ENCODE data around the gene TTC4.
A peak's percentile ranks its signal among the peaks of the same experiment; 100 is the strongest.

TTC4 gene

DNA sequence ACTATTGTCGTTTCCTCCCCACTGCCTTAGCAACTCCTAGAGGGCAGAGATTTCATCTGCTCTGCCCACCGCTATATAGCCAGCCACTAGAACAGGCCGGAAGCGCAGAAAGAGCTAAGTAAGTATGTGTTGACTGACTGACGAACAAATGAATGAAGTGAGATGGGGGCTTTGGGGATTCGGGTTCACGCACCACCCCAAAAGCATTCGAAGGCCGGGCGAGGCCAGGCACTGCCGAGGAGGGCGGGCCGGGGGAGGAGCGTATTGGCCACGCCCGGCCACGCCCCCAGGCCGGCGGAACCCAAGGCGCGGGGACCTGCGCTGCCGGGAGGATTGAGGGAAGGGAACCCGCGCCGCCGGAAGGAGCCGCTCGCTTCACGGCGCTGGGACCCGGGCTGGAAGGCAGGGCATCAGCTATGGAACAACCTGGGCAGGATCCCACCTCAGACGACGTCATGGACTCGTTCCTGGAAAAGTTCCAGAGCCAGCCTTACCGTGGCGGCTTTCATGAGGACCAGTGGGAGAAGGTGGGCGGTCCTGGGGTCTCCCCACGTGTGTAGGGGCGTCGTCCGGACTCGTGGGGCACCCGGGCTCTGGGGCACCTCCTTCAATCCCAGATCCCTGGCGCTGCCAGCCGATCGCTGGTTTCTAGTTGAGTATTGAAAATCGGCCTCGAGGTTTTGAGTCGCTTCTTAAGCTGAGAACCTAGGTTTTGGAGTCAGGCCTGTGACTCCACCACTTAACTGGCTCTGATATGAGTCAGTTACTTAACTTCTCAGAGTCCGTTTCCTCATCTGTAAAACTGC, at the start of gene TTC4:
Gene TTC4, plus strand, starts transcription at position 369 of the 806 bp plus-strand sequence. Its CDS starts 48 bp downstream, at position 417.
- peak; percentile 58 to 77 for DNase-seq

DNA sequence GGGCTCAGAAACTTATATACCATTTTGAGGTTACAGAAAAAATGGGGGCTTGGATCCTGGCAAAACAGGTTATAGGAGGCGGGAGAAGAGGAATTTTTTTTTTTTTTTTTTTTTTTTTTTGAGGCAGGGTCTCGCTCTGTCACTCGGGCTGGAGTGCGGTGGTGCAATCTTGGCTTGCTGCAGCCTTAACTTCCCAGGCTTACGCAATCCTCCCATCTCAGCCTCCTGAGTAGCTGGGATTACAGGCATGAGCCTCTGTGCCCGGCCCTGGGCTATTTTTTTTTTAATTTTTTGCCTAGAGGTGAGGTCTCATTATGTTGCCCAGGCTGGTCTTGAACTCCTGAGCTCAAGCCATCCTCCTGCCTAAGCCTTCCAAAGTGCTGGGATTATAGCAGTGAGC, 49.3 kb upstream of the TTC4 start:
- no peak for DNase-seq

DNA sequence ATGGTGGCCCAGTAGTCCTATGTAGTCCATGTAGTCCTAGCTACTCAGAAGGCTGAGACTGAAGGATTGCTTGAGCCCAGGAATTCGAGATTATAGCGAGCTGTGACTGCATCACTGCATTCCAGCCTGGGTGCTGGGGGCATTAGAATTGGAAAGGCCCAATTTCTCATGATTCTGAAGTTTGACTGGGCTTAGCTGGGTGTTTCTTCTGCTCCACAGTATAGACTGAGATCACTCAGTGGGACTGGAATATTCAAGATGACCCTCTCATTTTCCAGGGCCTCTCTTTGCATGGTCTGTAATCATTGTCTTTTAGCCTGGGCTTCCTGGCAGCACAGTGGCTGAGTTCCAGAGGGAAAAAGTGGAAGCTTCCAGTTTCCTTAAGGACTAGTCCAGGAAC, 47.9 kb upstream of the TTC4 start:
- DNase-seq: no peak

DNA sequence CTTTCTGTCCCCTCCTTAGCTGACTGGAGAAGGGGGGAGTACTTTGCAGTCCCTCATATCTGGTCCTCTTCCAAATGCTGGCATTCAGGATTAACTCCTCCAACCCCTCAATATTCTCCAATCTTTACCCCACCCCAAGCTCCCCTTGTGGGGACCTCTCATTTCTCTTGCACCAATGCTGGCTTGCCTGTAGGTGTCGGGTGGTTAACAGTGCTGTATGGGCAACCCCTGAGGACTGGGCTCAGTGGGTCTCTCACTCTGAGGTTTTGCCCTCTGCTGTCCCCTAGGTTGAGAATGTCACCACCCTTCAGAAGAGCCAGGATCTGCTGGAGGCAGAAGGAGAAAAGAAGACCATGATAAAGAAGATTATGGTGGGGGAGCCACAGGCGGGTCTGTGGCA, 47.1 kb upstream of the TTC4 start:
- DNase-seq: no peak

- DNase-seq: peak; percentile 19 to 40
Observed at GRCh38 chr1:54671985-54672608, 43.6 kb upstream of the TTC4 start.

GRCh38 chr1:54678776-54679643, 36.7 kb upstream of the TTC4 start:
- DNase-seq: no peak

DNA sequence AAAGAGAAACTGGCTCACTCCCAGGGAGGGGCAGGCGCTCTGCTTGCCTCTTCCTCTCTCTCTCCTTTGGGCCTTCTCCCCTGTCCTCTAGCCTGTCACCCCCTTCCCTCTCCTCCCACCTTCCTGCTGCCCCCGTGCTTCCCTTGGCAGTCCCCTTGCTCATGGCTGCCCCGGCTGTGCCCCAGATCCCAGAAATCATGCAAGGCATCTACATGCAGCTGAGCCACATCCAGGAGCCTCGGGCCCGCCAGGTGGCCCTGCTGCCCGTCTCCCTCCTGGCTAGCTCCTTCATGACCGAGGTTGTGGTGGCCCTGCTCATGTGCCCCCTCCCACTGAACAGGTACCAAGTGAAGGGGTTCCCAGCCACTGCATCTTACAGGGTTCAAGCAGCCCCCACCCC, 36.0 kb upstream of the TTC4 start:
- no peak for DNase-seq

GRCh38 chr1:54680387-54680786, 35.3 kb upstream of the TTC4 start:
- no peak for DNase-seq

GRCh38 chr1:54681358-54681757, 34.3 kb upstream of the TTC4 start:
- no peak for DNase-seq

DNA sequence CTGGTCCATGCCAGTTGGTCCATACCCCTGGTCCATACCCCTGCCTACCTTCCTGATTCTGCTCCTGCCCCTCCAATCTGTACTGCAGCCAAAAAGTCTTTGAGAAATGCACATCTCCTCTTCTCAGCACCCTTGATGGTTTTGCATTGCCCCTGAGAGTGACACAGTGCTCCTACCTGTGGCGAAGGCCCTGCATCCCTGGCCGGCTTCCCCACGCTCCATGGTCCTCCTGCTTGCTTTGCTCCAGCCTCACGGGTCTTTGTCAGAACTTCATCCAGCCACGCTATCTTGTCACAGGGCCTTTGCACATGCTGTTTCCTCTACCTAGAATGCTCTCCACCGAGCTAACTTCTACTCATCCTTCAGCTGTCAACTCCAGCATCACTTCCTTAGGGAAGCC, 32.2 kb upstream of the TTC4 start:
- no peak for DNase-seq

GRCh38 chr1:54685335-54685905, 30.2 kb upstream of the TTC4 start:
- no peak for DNase-seq

GRCh38 chr1:54686155-54686554, 29.5 kb upstream of the TTC4 start:
- DNase-seq: no peak

GRCh38 chr1:54694771-54695170, 20.9 kb upstream of the TTC4 start:
- no peak for DNase-seq

DNA sequence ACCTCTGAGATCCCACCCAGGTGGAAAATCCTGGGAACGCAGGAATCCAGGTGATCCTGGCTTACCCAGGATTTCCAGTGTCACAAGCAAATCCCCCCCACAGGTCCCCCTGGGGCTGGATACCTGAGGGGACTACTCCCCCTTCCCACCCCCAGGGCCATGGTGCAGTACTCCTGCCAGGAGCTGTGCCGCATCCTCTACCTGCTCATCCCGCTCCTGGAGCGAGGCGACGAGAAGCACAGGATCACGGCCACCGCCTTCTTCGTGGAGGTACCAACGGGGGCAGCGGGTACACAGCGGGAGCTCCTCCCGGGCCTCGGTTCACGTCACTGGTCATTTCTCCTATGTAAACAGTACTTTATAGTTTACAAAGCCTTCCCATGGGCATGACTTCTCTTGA, 20.4 kb upstream of the TTC4 start:
- DNase-seq: no peak

- no peak for DNase-seq
Observed at GRCh38 chr1:54695764-54696163, 19.9 kb upstream of the TTC4 start.

- no peak for DNase-seq
Observed at GRCh38 chr1:54696262-54696661, 19.4 kb upstream of the TTC4 start.

GRCh38 chr1:54697896-54698295, 17.8 kb upstream of the TTC4 start:
- no peak for DNase-seq

GRCh38 chr1:54698346-54698745, 17.3 kb upstream of the TTC4 start:
- no peak for DNase-seq

- no peak for DNase-seq
Observed at GRCh38 chr1:54699936-54700525, 15.6 kb upstream of the TTC4 start.

- no peak for DNase-seq
Observed at GRCh38 chr1:54701066-54701465, 14.6 kb upstream of the TTC4 start.

DNA sequence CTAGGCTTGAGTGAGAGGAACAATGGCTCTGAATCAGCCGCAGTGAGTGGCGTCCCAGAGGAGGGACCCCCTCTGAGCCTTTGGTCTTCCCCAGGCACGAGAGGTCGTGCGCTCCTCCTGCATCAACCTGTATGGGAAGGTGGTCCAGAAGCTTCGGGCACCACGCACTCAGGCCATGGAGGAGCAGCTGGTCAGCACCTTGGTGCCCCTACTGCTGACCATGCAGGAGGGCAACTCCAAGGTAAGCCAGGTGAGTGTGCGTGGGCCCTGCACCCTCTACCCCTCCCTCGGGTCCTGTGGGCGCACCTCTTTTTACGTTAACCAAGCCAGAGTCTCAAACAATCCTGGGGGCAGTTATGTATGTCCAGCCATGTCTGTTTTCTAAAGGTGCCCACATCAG, 13.7 kb upstream of the TTC4 start:
- DNase-seq: no peak

DNA sequence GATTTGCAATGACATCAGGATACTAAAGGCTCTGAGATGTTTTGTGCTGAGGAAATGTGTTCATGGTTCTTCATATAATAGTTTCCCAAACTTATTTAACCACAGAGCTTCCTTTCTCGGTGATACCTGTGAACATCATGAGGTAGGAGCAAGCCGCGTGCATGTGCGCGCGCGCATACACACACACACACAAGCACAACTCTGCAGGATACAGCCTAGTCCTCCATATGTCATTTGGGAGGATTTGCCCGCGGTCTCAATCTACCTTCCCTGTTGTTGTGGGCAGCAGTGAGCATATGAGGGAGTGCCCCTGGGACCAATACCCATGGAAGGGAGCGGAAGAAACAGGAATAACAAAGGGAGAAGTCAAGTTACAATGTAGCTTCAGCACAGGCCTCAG, 12.2 kb upstream of the TTC4 start:
- DNase-seq: no peak

DNA sequence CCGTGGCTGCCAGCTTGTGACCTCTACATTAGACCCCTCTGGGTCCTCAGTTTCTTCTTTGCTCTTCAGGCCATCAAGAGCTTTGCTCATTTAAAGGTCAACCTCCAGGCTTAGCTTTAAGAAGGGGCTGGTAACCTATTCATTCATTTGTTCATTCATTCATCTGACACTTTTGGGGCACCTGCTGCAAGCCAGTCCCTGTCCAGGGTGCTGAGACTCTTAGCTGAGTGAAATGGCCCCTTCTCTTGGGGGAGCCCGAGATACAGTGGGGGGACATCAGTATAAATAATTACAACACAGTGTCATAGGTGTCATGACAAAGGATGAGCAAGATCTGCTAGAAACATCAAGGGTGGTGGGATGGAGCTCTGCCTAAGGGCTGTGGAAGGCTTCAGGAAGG, 10.5 kb upstream of the TTC4 start:
- DNase-seq: no peak

All from SHP77 (cell line).